HEK293T (cell line): ENCODE data around the gene CLIC4.

Experiments
- CTCF ChIA-PET: fragments of 350-600 bp; formaldehyde crosslinking; extraction: SDS; loops from one replicate; lab custom pipeline; 2021; ENCODE audit warnings: antibody characterized with exemption, inconsistent platforms; lab: Yijun Ruan, JAX
- POLR2A ChIA-PET: fragments of 350-600 bp; formaldehyde crosslinking; extraction: SDS; loops from one replicate; lab custom pipeline; 2020; ENCODE audit warnings: antibody characterized with exemption, inconsistent platforms; lab: Yijun Ruan, JAX
- DNase-seq: peaks from one replicate; pipeline ENCODE4 v3.0.0; 2012; ENCODE audit warnings: mixed read lengths; ENCODE audit errors: extremely low spot score
- ARNT ChIP-seq: fragments of 450-650 bp; IDR thresholded peaks from 2 replicates; pipeline ENCODE4 v1.6.1; 2017; ENCODE audit warnings: mild to moderate bottlenecking
- BHLHE40 ChIP-seq: fragments of 450-650 bp; IDR thresholded peaks from 2 replicates; pipeline ENCODE4 v1.6.1; 2016; ENCODE audit warnings: mild to moderate bottlenecking, moderate library complexity, borderline replicate concordance
- CTBP1 ChIP-seq: fragments of 450-650 bp; IDR thresholded peaks from 2 replicates; pipeline ENCODE4 v1.6.1; 2016; ENCODE audit warnings: borderline replicate concordance
- ELF4 ChIP-seq: fragments of 450-650 bp; IDR thresholded peaks from 2 replicates; pipeline ENCODE4 v1.6.1; 2017; ENCODE audit warnings: antibody characterized with exemption
- FOXA1 ChIP-seq: fragments of 450-650 bp; IDR thresholded peaks from 2 replicates; pipeline ENCODE4 v1.6.1; 2016; ENCODE audit warnings: mild to moderate bottlenecking
- FOXK2 ChIP-seq: fragments of 450-650 bp; IDR thresholded peaks from 2 replicates; pipeline ENCODE4 v1.6.1; 2016; ENCODE audit warnings: mild to moderate bottlenecking
- FOXM1 ChIP-seq: fragments of 450-650 bp; IDR thresholded peaks from 2 replicates; pipeline ENCODE4 v1.6.1; 2017; ENCODE audit warnings: mild to moderate bottlenecking, borderline replicate concordance
- HDGF ChIP-seq: fragments of 450-650 bp; IDR thresholded peaks from 2 replicates; pipeline ENCODE4 v1.6.1; 2017; ENCODE audit warnings: antibody characterized with exemption, borderline replicate concordance
- L3MBTL2 ChIP-seq: fragments of 450-650 bp; conservative IDR thresholded peaks from 2 replicates; pipeline ENCODE4 v1.6.1; 2016; ENCODE audit warnings: mild to moderate bottlenecking
- LEF1 ChIP-seq: fragments of 450-650 bp; IDR thresholded peaks from 2 replicates; pipeline ENCODE4 v1.6.1; 2017; ENCODE audit warnings: mild to moderate bottlenecking, borderline replicate concordance
- NFRKB ChIP-seq: fragments of 450-650 bp; IDR thresholded peaks from 2 replicates; pipeline ENCODE4 v1.6.1; 2016; ENCODE audit warnings: mild to moderate bottlenecking, moderate library complexity
- PKNOX1 ChIP-seq: fragments of 450-650 bp; IDR thresholded peaks from 2 replicates; pipeline ENCODE4 v1.6.1; 2016
- SP1 ChIP-seq: fragments of 450-650 bp; IDR thresholded peaks from 2 replicates; pipeline ENCODE4 v1.6.1; 2017
- SUZ12 ChIP-seq: fragments of 450-650 bp; IDR thresholded peaks from 2 replicates; pipeline ENCODE4 v1.6.1; 2016; ENCODE audit warnings: mild to moderate bottlenecking
- TARDBP ChIP-seq: fragments of 450-650 bp; IDR thresholded peaks from 2 replicates; pipeline ENCODE4 v1.6.1; 2016
- ZNF384 ChIP-seq: fragments of 450-650 bp; IDR thresholded peaks from 2 replicates; pipeline ENCODE4 v1.6.1; 2016

The CLIC4 gene

GRCh38 chr1:24711329-24711728, 33.9 kb upstream of the CLIC4 start:
- no peak for TF ChIP-seq LEF1
- no peak for TF ChIP-seq FOXK2
- no peak for TF ChIP-seq HDGF
- no peak for TF ChIP-seq PKNOX1
- TF ChIP-seq FOXA1 = no peak
- no peak for TF ChIP-seq SP1
- no peak for TF ChIP-seq SUZ12
- no peak for TF ChIP-seq FOXM1
- TF ChIP-seq NFRKB = no peak
- no peak for TF ChIP-seq CTBP1
- no peak for TF ChIP-seq BHLHE40
- no peak for TF ChIP-seq ELF4
- no peak for TF ChIP-seq ZNF384
- TF ChIP-seq L3MBTL2 = no peak
- no peak for TF ChIP-seq TARDBP
- TF ChIP-seq ARNT = no peak
- ChIA-PET CTCF (no interaction called here), POLR2A (no interaction called here)
- DNase-seq = no peak

GRCh38 chr1:24713176-24713575, 32.1 kb upstream of the CLIC4 start:
- CTCF ChIA-PET = no interaction called here

GRCh38 chr1:24713736-24714135, 31.5 kb upstream of the CLIC4 start:
- ChIA-PET CTCF (no interaction called here), POLR2A (interaction anchor here (2.1 kb wide), 1 partner anchor 8 kb away, joined by 7 read pairs; no protein-coding TSS in a partner anchor)
- no peak for DNase-seq
- TF ChIP-seq PKNOX1 = no peak
- no peak for TF ChIP-seq L3MBTL2
- no peak for TF ChIP-seq LEF1
- TF ChIP-seq ZNF384 = no peak
- TF ChIP-seq HDGF = no peak
- TF ChIP-seq TARDBP = no peak
- no peak for TF ChIP-seq NFRKB
- TF ChIP-seq SUZ12 = no peak
- no peak for TF ChIP-seq FOXK2
- no peak for TF ChIP-seq ELF4
- no peak for TF ChIP-seq CTBP1
- no peak for TF ChIP-seq BHLHE40
- no peak for TF ChIP-seq FOXM1
- no peak for TF ChIP-seq ARNT
- no peak for TF ChIP-seq FOXA1
- no peak for TF ChIP-seq SP1

More at GRCh38 chr1:24713176-24713575, 32.1 kb upstream of the CLIC4 start:
- no peak for TF ChIP-seq HDGF
- no peak for TF ChIP-seq NFRKB
- TF ChIP-seq ELF4 = no peak
- TF ChIP-seq FOXA1 = no peak
- TF ChIP-seq ZNF384 = no peak
- no peak for TF ChIP-seq ARNT
- no peak for TF ChIP-seq FOXM1
- no peak for TF ChIP-seq CTBP1
- no peak for TF ChIP-seq TARDBP
- no peak for TF ChIP-seq SUZ12
- TF ChIP-seq SP1 = no peak
- no peak for TF ChIP-seq PKNOX1
- no peak for TF ChIP-seq FOXK2
- TF ChIP-seq BHLHE40 = no peak
- no peak for TF ChIP-seq L3MBTL2
- DNase-seq = no peak
- POLR2A ChIA-PET = interaction anchor here (2.1 kb wide), 1 partner anchor 8 kb away, joined by 7 read pairs; no protein-coding TSS in a partner anchor

GRCh38 chr1:24714859-24715520, 30.3 kb upstream of the CLIC4 start:
- CTCF ChIA-PET = no interaction called here
- POLR2A ChIA-PET = interaction anchor here (1.0 to 2.1 kb wide), 2 partner anchors 9 to 10 kb away, joined by 3 to 7 read pairs; no protein-coding TSS in a partner anchor
- TF ChIP-seq SUZ12 = no peak
- no peak for TF ChIP-seq SP1
- TF ChIP-seq NFRKB = no peak
- no peak for TF ChIP-seq TARDBP
- no peak for TF ChIP-seq BHLHE40
- no peak for TF ChIP-seq L3MBTL2
- no peak for TF ChIP-seq ZNF384
- no peak for TF ChIP-seq FOXA1
- TF ChIP-seq LEF1 = no peak
- TF ChIP-seq ARNT = no peak
- no peak for TF ChIP-seq HDGF
- no peak for TF ChIP-seq FOXM1
- no peak for DNase-seq

- POLR2A ChIA-PET = no interaction called here
- no peak for DNase-seq
- TF ChIP-seq CTBP1 (no peak), FOXM1 (no peak), FOXK2 (no peak), ELF4 (no peak), SUZ12 (no peak), L3MBTL2 (no peak), ZNF384 (no peak), TARDBP (no peak), ARNT (no peak), FOXA1 (no peak), PKNOX1 (no peak), SP1 (no peak), HDGF (no peak), BHLHE40 (no peak), NFRKB (no peak), LEF1 (no peak)
- CTCF ChIA-PET = no interaction called here
Measured at GRCh38 chr1:24715658-24716057, 29.6 kb upstream of the CLIC4 start.
